Measurements from ENCODE around the gene CUX1. TPM values are rescaled to one million over a fixed set of nuclear protein-coding genes. Genes with fewer than 3 reads are reported as not detected.

Gene CUX1
- total RNA-seq, 1 experiment from 2014 or later, result 64.3 TPM

- no peak for TF ChIP-seq STAT6 (CRISPR knock-in tag; conservative IDR thresholded peaks at IDR 0.05; ENCODE audit: low read depth)
These were observed 443.4 kb downstream of the CUX1 start (continued) for GRCh38 chr7:102260856-102261255.

GRCh38 chr7:102261451-102261850, 444.0 kb downstream of the CUX1 start:
- no peaks in the 10 kb centered on the region for H3K9me3 Mint-ChIP-seq
- DNase-seq (ENCODE audit: low spot score) (no peak), ATAC-seq (no peak)
- H3K27me3 Mint-ChIP-seq (ENCODE audit: low read depth), result no peaks in the 10 kb centered on the region; the same call in 1 of the 2 replicates
- no peak for TF ChIP-seq TCF7 (CRISPR knock-in tag; IDR thresholded peaks at IDR 0.05; ENCODE audit: low read depth)
- no peak overlapping the region for H3K27ac Mint-ChIP-seq
- POLR2A ChIA-PET, result no interaction called here
- peaks cover 14% of the 10 kb centered on the region for H3K4me1 Mint-ChIP-seq
- CTCF ChIA-PET, result no interaction called here
- no peaks in the 10 kb centered on the region for H3K36me3 Mint-ChIP-seq
- no peak overlapping the region for H3K4me3 Mint-ChIP-seq

- ATAC-seq (no peak), DNase-seq (ENCODE audit: low spot score) (no peak)
- Mint-ChIP-seq H3K27me3 (ENCODE audit: low read depth) (no peaks in the 10 kb centered on the region; the same call in 1 of the 2 replicates), H3K4me3 (no peak overlapping the region), H3K27ac (peak overlapping the region; percentile 54; the same call in 1 of the 2 replicates), H3K36me3 (no peaks in the 10 kb centered on the region), H3K9me3 (no peaks in the 10 kb centered on the region), H3K4me1 (peaks cover 11% of the 10 kb centered on the region)
- CTCF ChIA-PET, result interaction anchor here (0.7 kb wide), 1 partner anchor 8 kb away, joined by 5 read pairs; no protein-coding TSS in a partner anchor
- POLR2A ChIA-PET, result no interaction called here
- no peak for TF ChIP-seq ZNF532 (CRISPR knock-in tag; IDR thresholded peaks at IDR 0.05; ENCODE audit: borderline replicate concordance)
- TF ChIP-seq ARID4B (CRISPR knock-in tag; IDR thresholded peaks at IDR 0.05; ENCODE audit: borderline replicate concordance), result no peak
- no peak for TF ChIP-seq RELA (CRISPR knock-in tag; IDR thresholded peaks at IDR 0.05; ENCODE audit: borderline replicate concordance)
- no peak for TF ChIP-seq ATF3 (CRISPR knock-in tag; conservative IDR thresholded peaks at IDR 0.05)
- no peak for TF ChIP-seq ZNF396 (CRISPR knock-in tag; IDR thresholded peaks at IDR 0.05; ENCODE audit: borderline replicate concordance)
- TF ChIP-seq GABPB1 (CRISPR knock-in tag; IDR thresholded peaks at IDR 0.05), result no peak
- TF ChIP-seq ZNF219 (CRISPR knock-in tag; IDR thresholded peaks at IDR 0.05; ENCODE audit: borderline replicate concordance), result no peak
- no peak for TF ChIP-seq ELF4 (CRISPR knock-in tag; IDR thresholded peaks at IDR 0.05; ENCODE audit: low read depth)
- no peak for TF ChIP-seq TP53 (CRISPR knock-in tag; IDR thresholded peaks at IDR 0.05)
- TF ChIP-seq MAX (CRISPR knock-in tag; IDR thresholded peaks at IDR 0.05), result no peak
- TF ChIP-seq HMGXB4 (CRISPR knock-in tag; IDR thresholded peaks at IDR 0.05), result no peak
- no peak for TF ChIP-seq PRRX2 (CRISPR knock-in tag; IDR thresholded peaks at IDR 0.05)
- TF ChIP-seq ERG (CRISPR knock-in tag; IDR thresholded peaks at IDR 0.05), result no peak
- TF ChIP-seq SOX15 (CRISPR knock-in tag; IDR thresholded peaks at IDR 0.05), result no peak
- TF ChIP-seq OVOL2 (CRISPR knock-in tag; IDR thresholded peaks at IDR 0.05; ENCODE audit: borderline replicate concordance), result no peak
These were observed 445.1 kb downstream of the CUX1 start for GRCh38 chr7:102262546-102262945.
